Gastroesophageal sphincter (tissue), 4 donors: Measurements from ENCODE around the gene KRTAP4-2. TPM values are rescaled to one million over a fixed set of nuclear protein-coding genes. Genes with fewer than 3 reads are reported as not detected.
"Not testable (repeated sequence)": the region's sequence is repeated elsewhere in the genome, so short reads cannot be mapped to it uniquely, and the experiment has no call there.

ENCODE experiments used
- ATAC-seq: fragments of 150-250 bp; one replicate; pipeline ENCODE4 v1.9.1; 2016; ENCODE audit warnings: mild to moderate bottlenecking, moderate library complexity
- H3K27ac ChIP-seq, 4 donors: fragments of 200-600 bp; sonication (generic) in 3 of 4; 1 replicate in 3 of 4; 2 replicates in 1 of 4; pipeline ENCODE4 v1.5.1; 2016 to 2019
- H3K27me3 ChIP-seq: fragments of 200-600 bp; sonication (generic); one replicate; pipeline ENCODE4 v1.5.1; 2019
- H3K36me3 ChIP-seq, 2 donors: fragments of 200-600 bp; sonication (generic); one replicate each; pipeline ENCODE4 v1.5.1; 2019; ENCODE audit warnings: control low read depth in 1 of 2
- H3K4me1 ChIP-seq, 3 donors: fragments of 200-600 bp; sonication (generic); 1 replicate in 2 of 3; 2 replicates in 1 of 3; pipeline ENCODE4 v1.5.1; 2016 to 2019; ENCODE audit warnings: control low read depth in 2 of 3
- H3K4me3 ChIP-seq, 2 donors: fragments of 200-600 bp; sonication (generic); one replicate each; pipeline ENCODE4 v1.5.1; 2019; ENCODE audit warnings: mild to moderate bottlenecking in 1 of 2, moderate library complexity in 1 of 2
- H3K9me3 ChIP-seq, 3 donors: fragments of 200-600 bp; sonication (generic); one replicate each; pipeline ENCODE4 v1.5.1; 2017 to 2019; ENCODE audit warnings: control low read depth in 2 of 3
- CTCF ChIP-seq, 4 experiments: fragments of 200-600 bp in 2 of 4; fragments of 450-650 bp in 2 of 4; sonication (generic) in 1 of 4; IDR thresholded peaks; one replicate each; pipeline ENCODE4 v1.5.1; 2017 to 2019; ENCODE audit warnings: antibody characterized with exemption in 4 of 4, mild to moderate bottlenecking in 2 of 4, moderate library complexity in 2 of 4
- EP300 ChIP-seq: sonication (generic); formaldehyde crosslinking; IDR thresholded peaks from one replicate; pipeline ENCODE4 v1.6.1; 2017; ENCODE audit warnings: antibody characterized with exemption, mild to moderate bottlenecking
- POLR2A ChIP-seq, 2 donors: fragments of 450-650 bp; IDR thresholded peaks; one replicate each; pipeline ENCODE4 v1.6.1; 2017; ENCODE audit warnings: antibody characterized with exemption in 2 of 2, mild to moderate bottlenecking in 2 of 2, moderate library complexity in 1 of 2
- POLR2AphosphoS5 ChIP-seq: sonication (generic); formaldehyde crosslinking; IDR thresholded peaks from one replicate; pipeline ENCODE4 v1.6.1; 2017; ENCODE audit warnings: antibody characterized with exemption
- WGBS, 2 donors: methylation state at CpG; one replicate each; pipeline ENCODE4 v1.1.5; 2018; ENCODE audit warnings: low coverage in 1 of 2; 5-methylcytosine and 5-hydroxymethylcytosine counted together
- small RNA-seq, 4 donors: library from RNA; depleted of rRNA; stranded (forward); fragments of <200 nt; gene quantifications; one replicate each; pipeline ENCODE3, GENCODE V24; 2016
- total RNA-seq, 4 donors: library from RNA; depleted of rRNA; stranded (reverse); fragments of >200 nt; gene quantifications; one replicate each; pipeline ENCODE4 v1.1.0, GENCODE V29; 2016

KRTAP4-2 gene
- total RNA-seq, 4 donors from 2014 or later: not detected

- Histone ChIP-seq H3K36me3 (no peaks in the 10 kb centered on the region), H3K27ac (no peak overlapping the region), H3K27me3 (peaks cover 9% of the 10 kb centered on the region), H3K4me1 (no peaks in the 10 kb centered on the region), H3K9me3 (peaks cover 0 to 42% (median 0%) of the 10 kb centered on the region in 3 donors), H3K4me3 (no peak overlapping the region)
- TF ChIP-seq CTCF (IDR thresholded peaks at IDR 0.05) (no peak), POLR2A (IDR thresholded peaks at IDR 0.05) (no peak), POLR2AphosphoS5 (no peak), EP300 (no peak)
- ATAC-seq: no peak
These were observed 36.7 kb downstream of the KRTAP4-2 start for GRCh38 chr17:41141361-41141760.

GRCh38 chr17:41140360-41141131 lies 37.5 kb downstream of the KRTAP4-2 start, which contains the start of gene KRTAP4-6:
Gene KRTAP4-6 (minus strand): TSS chr17:41140544. CDS start chr17:41140487, 57 bp downstream.
- H3K4me1 ChIP-seq: no peaks in the 10 kb centered on the region
- no peak within 1 kb of the TSS for H3K27ac ChIP-seq
- peaks cover 0 to 42% (median 0%) of the 10 kb centered on the region in 3 donors for H3K9me3 ChIP-seq
- no peak for TF ChIP-seq POLR2AphosphoS5
- TF ChIP-seq EP300: no peak
- TF ChIP-seq POLR2A (IDR thresholded peaks at IDR 0.05): no peak
- no peak for TF ChIP-seq CTCF (IDR thresholded peaks at IDR 0.05)
- H3K36me3 ChIP-seq: no peaks in the 10 kb centered on the region
- ATAC-seq: no peak
- WGBS, 2 donors: 58 to 83% methylated on average over 2 to 6 of the region's 6 CpGs
- H3K27me3 ChIP-seq: peaks cover 9% of the 10 kb centered on the region
- H3K4me3 ChIP-seq: no peak within 1 kb of the TSS

- not testable (repeated sequence) for H3K27me3 ChIP-seq, ATAC-seq, H3K36me3 ChIP-seq, H3K27ac ChIP-seq, H3K4me1 ChIP-seq, H3K4me3 ChIP-seq
- 87 to 93% methylated on average over 7 to 8 of the region's 12 CpGs for WGBS, 2 donors
- peaks cover 0 to 42% (median 0%) of the 10 kb centered on the region in 3 donors for H3K9me3 ChIP-seq
These were observed 38.2 kb downstream of the KRTAP4-2 start for GRCh38 chr17:41139865-41140264.

GRCh38 chr17:41133880-41134735 lies 43.9 kb downstream of the KRTAP4-2 start:
- WGBS, 2 donors: 35 to 69% methylated on average over 2 of the region's 2 CpGs
- no peak for ATAC-seq
- Histone ChIP-seq H3K27me3 (no peaks in the 10 kb centered on the region), H3K27ac (no peak overlapping the region), H3K9me3 (peaks cover 0 to 11% (median 0%) of the 10 kb centered on the region in 3 donors), H3K36me3 (no peaks in the 10 kb centered on the region), H3K4me3 (no peak overlapping the region), H3K4me1 (no peaks in the 10 kb centered on the region)
- TF ChIP-seq POLR2A (IDR thresholded peaks at IDR 0.05): no peak

GRCh38 chr17:41131979-41132378 lies 46.0 kb downstream of the KRTAP4-2 start:
- TF ChIP-seq POLR2A (IDR thresholded peaks at IDR 0.05) (no peak), CTCF (IDR thresholded peaks at IDR 0.05) (no peak), POLR2AphosphoS5 (no peak), EP300 (no peak)
- Histone ChIP-seq H3K4me1 (no peaks in the 10 kb centered on the region), H3K36me3 (no peaks in the 10 kb centered on the region), H3K27me3 (no peaks in the 10 kb centered on the region), H3K9me3 (no peaks in the 10 kb centered on the region), H3K4me3 (no peak overlapping the region), H3K27ac (no peak overlapping the region)
- 83 to 85% methylated on average over 3 of the region's 3 CpGs for WGBS, 2 donors
- ATAC-seq: no peak

Small RNAs within 50 kb of the gene (small RNA-seq; reads per million reads assigned to genes)
- 0 reads per million in 4 donors for gene KRTAP4-17P

Other genes starting within 250 kb of the KRTAP4-2 start
- 1 to 10 TPM in 1 of 4 donors, not detected in 3; 6.1 TPM for gene KRT23, start 240.6 kb downstream of the KRTAP4-2 start, total RNA-seq
- gene KRT39, start 211.3 kb downstream of the KRTAP4-2 start, total RNA-seq: not detected
- gene KRT40, start 193.9 kb downstream of the KRTAP4-2 start, total RNA-seq: not detected
- not detected for gene KRTAP3-3, start 184.1 kb downstream of the KRTAP4-2 start, total RNA-seq
- not detected for gene KRTAP3-2, start 178.3 kb downstream of the KRTAP4-2 start, total RNA-seq
- gene KRTAP3-1, start 169.1 kb downstream of the KRTAP4-2 start, total RNA-seq: not detected
- gene KRTAP1-5, start 151.0 kb downstream of the KRTAP4-2 start, total RNA-seq: not detected
- not detected for gene KRTAP1-4, start 148.0 kb downstream of the KRTAP4-2 start, total RNA-seq
- not detected for gene KRTAP1-3, start 143.3 kb downstream of the KRTAP4-2 start, total RNA-seq
- not detected for gene KRTAP1-1, start 136.8 kb downstream of the KRTAP4-2 start, total RNA-seq
- not detected for gene KRTAP2-1, start 130.9 kb downstream of the KRTAP4-2 start, total RNA-seq
- not detected for gene KRTAP2-2, start 123.0 kb downstream of the KRTAP4-2 start, total RNA-seq
- gene KRTAP2-3, start 118.1 kb downstream of the KRTAP4-2 start, total RNA-seq: not detected
- not detected for gene KRTAP2-4, start 112.3 kb downstream of the KRTAP4-2 start, total RNA-seq
- not detected for gene KRTAP4-7, start 94.1 kb downstream of the KRTAP4-2 start, total RNA-seq
- gene KRTAP4-8, start 80.1 kb downstream of the KRTAP4-2 start, total RNA-seq: not detected
- not detected for gene KRTAP4-16, start 76.0 kb downstream of the KRTAP4-2 start, total RNA-seq
- not detected for gene KRTAP4-9, start 72.8 kb downstream of the KRTAP4-2 start, total RNA-seq
- gene KRTAP4-11, start 59.8 kb downstream of the KRTAP4-2 start, total RNA-seq: not detected
- gene KRTAP4-12, start 54.0 kb downstream of the KRTAP4-2 start, total RNA-seq: not detected
- not detected for gene KRTAP4-6, start 37.7 kb downstream of the KRTAP4-2 start, total RNA-seq
- gene KRTAP4-5, start 28.4 kb downstream of the KRTAP4-2 start, total RNA-seq: not detected
- not detected for gene KRTAP4-4, start 17.5 kb downstream of the KRTAP4-2 start, total RNA-seq
- not detected for gene KRTAP4-3, start 10.0 kb downstream of the KRTAP4-2 start, total RNA-seq
- not detected for gene KRTAP4-1, start 6.7 kb upstream of the KRTAP4-2 start, total RNA-seq
- not detected for gene KRTAP9-1, start 11.7 kb upstream of the KRTAP4-2 start, total RNA-seq
- not detected for gene KRTAP9-2, start 48.4 kb upstream of the KRTAP4-2 start, total RNA-seq
- gene KRTAP9-3, start 54.2 kb upstream of the KRTAP4-2 start, total RNA-seq: not detected
- gene KRTAP9-8, start 59.8 kb upstream of the KRTAP4-2 start, total RNA-seq: not detected
- not detected for gene KRTAP9-4, start 71.5 kb upstream of the KRTAP4-2 start, total RNA-seq
- gene KRTAP9-9, start 77.2 kb upstream of the KRTAP4-2 start, total RNA-seq: not detected
- gene KRTAP9-6, start 87.2 kb upstream of the KRTAP4-2 start, total RNA-seq: not detected
- under 1 TPM in 1 of 4 donors, not detected in 3; 0.66 TPM for gene KRTAP9-7, start 97.5 kb upstream of the KRTAP4-2 start, total RNA-seq
- gene KRTAP29-1, start 124.6 kb upstream of the KRTAP4-2 start, total RNA-seq: not detected
- not detected for gene KRTAP16-1, start 131.1 kb upstream of the KRTAP4-2 start, total RNA-seq
- not detected for gene KRTAP17-1, start 137.5 kb upstream of the KRTAP4-2 start, total RNA-seq
- not detected for gene KRT33A, start 172.6 kb upstream of the KRTAP4-2 start, total RNA-seq
- not detected for gene KRT33B, start 191.6 kb upstream of the KRTAP4-2 start, total RNA-seq
- under 1 TPM in 1 of 4 donors, not detected in 3; 0.27 TPM for gene KRT34, start 204.1 kb upstream of the KRTAP4-2 start, total RNA-seq
- gene KRT31, start 219.4 kb upstream of the KRTAP4-2 start, total RNA-seq: not detected
- gene KRT37, start 246.4 kb upstream of the KRTAP4-2 start, total RNA-seq: not detected